WI38 (cell line): ENCODE results near the gene SFMBT2.

ENCODE experiments used
- H3K4me3 ChIP-seq: 2 replicates; pipeline ENCODE4 v1.5.1; 2011; ENCODE audit warnings: low read depth, mild to moderate bottlenecking, control low read depth, low read length
- CTCF ChIP-seq: IDR thresholded peaks from 2 replicates; pipeline ENCODE4 v1.5.1; 2012; ENCODE audit warnings: low read depth, mild to moderate bottlenecking, control low read depth, low read length

SFMBT2 gene

GRCh38 chr10:7362471-7362870 is 48.4 kb downstream of the SFMBT2 start:
- no peak for TF ChIP-seq CTCF
- H3K4me3 ChIP-seq, result no peak overlapping the region

- TF ChIP-seq CTCF, result no peak
- H3K4me3 ChIP-seq, result no peak overlapping the region
Measured at GRCh38 chr10:7361316-7361715, 49.5 kb downstream of the SFMBT2 start.

GRCh38 chr10:7359954-7360353 is 50.9 kb downstream of the SFMBT2 start:
- no peak for TF ChIP-seq CTCF
- no peak overlapping the region for H3K4me3 ChIP-seq

GRCh38 chr10:7359356-7359755 is 51.5 kb downstream of the SFMBT2 start:
- TF ChIP-seq CTCF, result no peak
- H3K4me3 ChIP-seq, result no peak overlapping the region

- no peak for TF ChIP-seq CTCF
- H3K4me3 ChIP-seq, result no peak overlapping the region
Measured at GRCh38 chr10:7357193-7357592, 53.6 kb downstream of the SFMBT2 start.

- TF ChIP-seq CTCF, result no peak
- H3K4me3 ChIP-seq, result no peak overlapping the region
Measured at GRCh38 chr10:7354330-7355047, 56.3 kb downstream of the SFMBT2 start.

GRCh38 chr10:7351894-7352293 is 58.9 kb downstream of the SFMBT2 start:
- no peak overlapping the region for H3K4me3 ChIP-seq
- no peak for TF ChIP-seq CTCF
